Suprapubic skin (tissue), 4 donors: ENCODE data around the gene HOXD9.

Experiments used
- CTCF ChIP-seq, 2 donors: fragments of 200-600 bp in 1 of 2; fragments of 450-650 bp in 1 of 2; sonication (generic) in 1 of 2; IDR thresholded peaks; one replicate each; pipeline ENCODE4 v1.5.1; 2016 to 2019; ENCODE audit warnings: antibody characterized with exemption in 2 of 2, mild to moderate bottlenecking in 1 of 2, moderate library complexity in 1 of 2
- EP300 ChIP-seq: sonication (generic); formaldehyde crosslinking; IDR thresholded peaks from one replicate; pipeline ENCODE4 v1.6.1; 2017; ENCODE audit warnings: antibody characterized with exemption
- POLR2A ChIP-seq, 2 donors: fragments of 450-650 bp; IDR thresholded peaks; one replicate each; pipeline ENCODE4 v1.6.1; 2017; ENCODE audit warnings: antibody characterized with exemption in 2 of 2, mild to moderate bottlenecking in 2 of 2, moderate library complexity in 2 of 2
- POLR2AphosphoS5 ChIP-seq, 3 donors: sonication (generic); formaldehyde crosslinking; IDR thresholded peaks; one replicate each; pipeline ENCODE4 v1.6.1; 2017; ENCODE audit warnings: antibody characterized with exemption in 3 of 3

GRCh38 chr2:176097820-176098365 lies 24.6 kb upstream of the HOXD9 start:
- TF ChIP-seq POLR2A (IDR thresholded peaks at IDR 0.05) (no peak), CTCF (IDR thresholded peaks at IDR 0.05) (no peak), POLR2AphosphoS5 (IDR thresholded peaks at IDR 0.05) (no peak), EP300 (no peak)
